DMS153 (cell line): ENCODE data around the gene SUPT3H.
"Not testable (repeated sequence)": the region's sequence is repeated elsewhere in the genome, so short reads cannot be mapped to it uniquely, and the experiment has no call there.

Experiments used
- DNase-seq: peaks from one replicate; lab custom pipeline; 2025; lab: John Stamatoyannopoulos, UW

The SUPT3H gene

GRCh38 chr6:44898296-44898930, 479.3 kb downstream of the SUPT3H start:
- no peak for DNase-seq

GRCh38 chr6:44897316-44897715, 480.4 kb downstream of the SUPT3H start:
- no peak for DNase-seq

DNA sequence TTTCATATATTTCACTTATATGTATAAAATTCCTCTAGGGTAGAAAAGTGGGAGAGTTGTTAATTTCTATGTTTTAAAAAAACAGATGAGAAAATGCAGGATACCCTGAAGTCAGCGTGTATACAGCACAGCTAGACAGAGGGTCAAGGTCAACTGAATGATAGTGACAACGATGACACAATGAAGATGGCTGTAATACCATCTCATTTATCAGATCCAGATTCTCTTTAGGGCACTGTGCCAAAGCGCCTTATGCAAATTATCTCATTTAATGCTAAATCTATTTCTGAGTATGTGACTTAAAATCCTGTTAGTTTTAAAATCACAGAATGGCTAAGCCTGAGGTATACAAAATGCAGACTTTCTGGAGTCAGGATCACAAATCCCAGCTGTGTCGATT, 481.0 kb downstream of the SUPT3H start:
- no peak for DNase-seq

GRCh38 chr6:44892579-44892978, 485.2 kb downstream of the SUPT3H start:
- DNase-seq = no peak

- not testable (repeated sequence) for DNase-seq
Measured at GRCh38 chr6:44879071-44879470, 498.7 kb downstream of the SUPT3H start.

- DNase-seq = not testable (repeated sequence)
Measured at GRCh38 chr6:44876638-44877037, 501.1 kb downstream of the SUPT3H start.

GRCh38 chr6:44869321-44869897, 508.3 kb downstream of the SUPT3H start:
- no peak for DNase-seq

DNA sequence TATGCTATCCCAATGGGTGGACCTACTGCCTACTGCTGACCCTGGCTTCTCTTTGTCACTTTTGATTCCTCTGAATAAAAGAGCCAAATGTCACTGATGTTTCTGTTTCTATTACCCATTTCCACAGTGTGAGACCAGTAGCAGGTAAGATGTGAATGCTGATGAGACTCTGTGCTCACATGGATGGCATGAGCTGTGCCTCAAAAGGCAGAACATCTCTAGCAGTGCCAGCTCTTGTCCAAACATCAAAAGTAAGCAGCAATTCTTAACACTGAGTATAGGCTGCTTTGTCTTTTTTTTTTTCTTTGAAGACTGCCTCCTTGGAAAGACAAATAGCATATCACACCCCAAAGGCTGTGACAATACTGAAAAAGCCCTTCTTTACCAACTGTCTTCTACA, 508.8 kb downstream of the SUPT3H start:
- DNase-seq = no peak

GRCh38 chr6:44868335-44868668, 509.4 kb downstream of the SUPT3H start:
- DNase-seq = no peak

DNA sequence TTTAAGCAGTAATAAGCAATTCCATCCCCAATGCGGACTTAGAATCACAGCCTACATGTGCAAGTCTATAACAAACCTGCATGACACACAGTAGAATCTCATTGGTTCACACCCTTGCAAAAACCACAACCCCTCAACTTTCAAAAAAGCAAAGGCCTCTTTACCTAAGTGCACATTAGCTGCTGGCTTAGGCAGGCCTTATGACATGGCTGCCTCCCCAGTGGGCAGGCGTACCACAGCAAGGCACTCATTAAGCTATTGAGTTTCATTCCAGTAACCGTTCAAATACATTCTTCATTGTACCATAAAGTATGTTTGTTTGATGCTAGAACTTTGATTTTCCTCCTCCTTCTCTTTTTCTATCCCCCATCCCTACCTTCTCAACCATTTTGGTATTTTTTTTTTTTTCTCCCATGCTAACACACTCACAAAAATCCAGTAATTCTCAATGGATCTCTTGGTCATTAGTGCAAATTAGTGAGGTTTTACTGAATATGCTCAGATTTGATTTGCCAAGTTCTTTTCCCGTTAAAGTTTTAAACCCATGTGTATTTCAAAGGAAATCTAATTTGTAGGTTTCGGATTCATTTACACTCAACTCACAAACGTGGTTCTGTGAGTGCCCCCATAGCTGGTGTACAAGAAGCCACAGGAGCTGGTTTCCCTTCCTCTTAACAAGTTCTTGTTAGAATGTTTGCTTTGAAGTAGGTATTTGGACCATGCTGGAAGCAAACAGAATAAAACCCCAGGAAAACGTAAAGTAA, 510.0 kb downstream of the SUPT3H start:
- DNase-seq = no peak

DNA sequence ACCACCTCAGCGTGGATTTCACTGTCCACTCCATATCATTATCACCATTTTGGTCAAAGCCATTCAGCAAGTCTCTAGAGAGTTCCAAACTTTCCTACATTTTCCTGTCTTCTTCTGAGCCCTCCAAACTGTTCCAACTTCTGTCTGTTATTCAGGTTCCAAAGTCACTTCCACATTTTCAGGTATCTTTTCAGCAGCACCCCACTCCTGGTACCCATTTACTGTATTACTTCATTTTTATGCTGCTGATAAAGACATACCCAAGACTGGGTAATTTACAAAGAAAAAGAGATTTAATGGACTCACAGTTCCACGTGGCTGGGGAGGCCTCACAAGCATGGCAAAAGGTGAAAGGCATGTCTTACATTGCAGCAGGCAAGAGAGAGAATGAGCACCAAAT, 512.5 kb downstream of the SUPT3H start:
- DNase-seq = not testable (repeated sequence)

DNA sequence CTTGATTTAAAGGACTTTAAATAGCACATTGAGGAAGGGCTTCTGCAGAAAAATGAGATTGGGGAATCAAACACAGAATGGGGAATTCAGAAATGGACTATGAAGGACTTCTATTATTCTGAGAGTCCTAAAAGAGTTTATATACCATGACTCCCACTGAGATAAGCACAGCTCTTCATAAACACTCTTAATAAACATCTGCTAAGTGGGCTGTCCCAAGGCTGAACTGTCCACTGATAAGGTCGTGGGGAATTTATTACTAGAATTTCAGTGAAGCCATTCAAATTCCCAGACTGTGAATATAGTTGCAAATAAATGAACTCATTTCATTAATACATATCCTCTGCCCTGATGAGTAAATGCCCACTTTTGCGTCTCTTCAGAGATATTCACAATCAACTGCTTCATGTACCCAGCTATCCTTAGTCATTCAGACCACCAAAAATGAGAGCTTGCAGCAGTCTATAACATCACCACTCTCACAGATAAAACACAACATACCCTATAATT, 517.8 kb downstream of the SUPT3H start:
- DNase-seq = no peak

DNA sequence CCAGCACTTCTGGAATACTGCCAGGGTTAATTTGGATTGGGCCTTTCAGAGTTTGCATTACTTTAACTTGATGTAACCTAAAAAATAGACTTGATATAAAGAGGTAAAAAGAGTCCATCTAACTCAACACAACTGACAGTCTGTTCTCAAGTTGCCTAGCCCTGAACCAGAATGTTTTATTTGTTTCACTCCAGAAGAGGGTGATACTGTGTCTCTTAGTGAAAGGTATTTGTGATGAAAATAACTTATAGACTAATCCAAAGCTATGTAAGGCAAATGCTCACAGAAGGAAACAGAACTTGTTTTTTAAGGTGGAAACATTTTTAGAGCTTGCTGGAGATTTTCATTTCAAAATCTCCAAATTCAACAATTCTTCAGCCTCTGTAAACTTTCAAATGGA, 518.7 kb downstream of the SUPT3H start:
- DNase-seq = no peak

GRCh38 chr6:44856479-44856878, 521.3 kb downstream of the SUPT3H start:
- DNase-seq = no peak

DNA sequence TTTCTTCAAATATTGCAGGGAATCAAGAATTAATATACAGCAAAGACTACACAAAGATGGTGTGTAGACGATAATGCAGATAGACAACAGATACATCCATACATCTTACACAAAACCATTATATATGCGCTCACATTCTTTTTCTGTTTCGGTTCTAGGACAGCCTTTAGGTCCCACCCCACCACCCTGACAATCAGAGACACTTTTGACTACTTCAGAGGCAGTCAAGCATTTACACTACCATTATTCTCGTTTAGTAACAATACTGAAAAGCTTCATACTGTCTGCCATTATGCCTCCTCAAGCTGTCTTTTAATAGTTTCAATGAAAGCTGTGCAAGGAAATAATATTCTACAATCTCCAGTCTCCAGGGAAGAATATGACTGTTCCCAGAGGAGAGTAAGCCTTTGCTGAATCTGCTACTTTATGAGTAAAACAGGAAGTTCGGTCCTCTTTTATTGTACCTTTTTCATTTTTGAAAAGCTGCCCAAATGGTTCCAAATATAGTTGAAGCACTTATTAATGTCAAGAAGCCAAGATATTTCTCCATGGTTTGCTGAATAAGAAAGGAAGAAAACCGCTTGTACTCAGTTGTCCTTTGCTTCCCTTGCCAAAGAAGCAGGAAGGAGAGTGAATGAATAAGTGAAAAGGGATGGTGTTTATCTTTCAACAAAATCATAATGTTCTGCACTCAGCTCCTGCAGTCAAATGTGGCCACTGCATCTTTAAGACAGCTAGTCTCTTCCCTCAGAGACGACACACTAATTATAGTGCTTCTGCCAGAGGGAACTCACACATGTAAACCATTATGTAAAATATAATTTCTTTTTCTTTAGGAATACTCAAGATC, 521.9 kb downstream of the SUPT3H start:
- DNase-seq = no peak

- DNase-seq = no peak
Measured at GRCh38 chr6:44854712-44855443, 522.9 kb downstream of the SUPT3H start.

- no peak for DNase-seq
Measured at GRCh38 chr6:44851176-44851575, 526.6 kb downstream of the SUPT3H start.

- no peak for DNase-seq
Measured at GRCh38 chr6:44850312-44850711, 527.4 kb downstream of the SUPT3H start.

DNA sequence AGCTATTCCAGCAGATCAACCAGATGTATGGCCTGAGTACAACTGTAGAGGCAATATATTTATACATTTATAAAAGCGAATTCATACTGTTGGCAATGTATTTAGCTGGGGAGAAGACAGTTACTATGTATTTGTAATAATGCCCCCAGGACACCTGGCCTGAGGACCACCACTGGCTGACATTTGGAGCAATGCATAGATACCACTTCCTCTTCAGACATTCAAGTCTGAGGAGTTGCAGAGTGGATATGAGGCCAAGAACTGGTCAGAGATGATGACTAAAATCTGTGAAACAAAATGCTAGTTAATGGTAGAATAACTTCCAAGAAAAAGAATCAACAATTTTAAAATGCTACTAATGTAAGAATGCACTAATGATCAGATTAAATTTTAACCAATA, 527.9 kb downstream of the SUPT3H start:
- DNase-seq = no peak

- DNase-seq = no peak
Measured at GRCh38 chr6:44843734-44844133, 534.0 kb downstream of the SUPT3H start.

DNA sequence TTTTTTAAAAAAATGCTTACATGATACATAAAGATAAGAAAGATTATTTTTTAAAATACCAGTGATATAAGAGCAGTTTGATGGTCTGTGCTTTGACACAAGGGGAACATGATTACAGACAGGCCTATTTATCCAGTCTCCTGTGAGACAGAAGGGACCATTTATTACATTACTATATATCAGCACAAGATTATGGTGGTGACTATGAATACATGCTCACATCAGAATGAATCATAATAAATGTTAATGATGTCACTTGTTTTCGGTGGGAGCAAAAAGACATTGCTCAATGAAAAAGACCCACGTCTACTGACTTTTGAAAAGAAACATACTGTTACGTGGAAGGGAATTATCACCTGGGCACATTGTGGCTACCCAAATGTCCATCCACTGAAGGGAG, 535.1 kb downstream of the SUPT3H start:
- no peak for DNase-seq

- DNase-seq = no peak
Measured at GRCh38 chr6:44841829-44842228, 535.9 kb downstream of the SUPT3H start.
